ENCODE data around the gene ESR2.

GRCh38 chr14:64095620-64096019, 198.6 kb downstream of the ESR2 start:
- TF ChIP-seq CTCF (IDR thresholded peaks at IDR 0.05) (no peak), POLR2AphosphoS5 (IDR thresholded peaks at IDR 0.05; ENCODE audit: insufficient read depth in 1 of 2, low read depth in 1 of 2) (no peak)
